LHCN-M2 (cell line): Measurements from ENCODE around the gene SYN1. TPM values are rescaled to one million over a fixed set of nuclear protein-coding genes. Genes with fewer than 3 reads are reported as not detected.
"Not testable (repeated sequence)": the region's sequence is repeated elsewhere in the genome, so short reads cannot be mapped to it uniquely, and the experiment has no call there.

Experiments
- DNase-seq: peaks from one replicate; pipeline ENCODE4 v3.0.0-alpha.2; 2012; ENCODE audit warnings: low read depth
- total RNA-seq: library from RNA; depleted of rRNA; stranded (reverse); fragments of >200 nt; gene quantifications from 2 replicates; pipeline ENCODE4 v1.2.3, GENCODE V29; 2014

Gene SYN1
- total RNA-seq, 1 experiment from 2014 or later = 0.17 TPM

GRCh38 chrX:47634871-47635575 lies 15.4 kb upstream of the SYN1 start:
- DNase-seq = no peak

- no peak for DNase-seq
Observed at GRCh38 chrX:47633689-47634590, 14.3 kb upstream of the SYN1 start.

GRCh38 chrX:47632666-47633065 lies 13.0 kb upstream of the SYN1 start:
- DNase-seq = no peak

GRCh38 chrX:47631676-47632075 lies 12.0 kb upstream of the SYN1 start:
- no peak for DNase-seq

GRCh38 chrX:47629419-47630200 lies 10.0 kb upstream of the SYN1 start, which contains the start of gene CFP:
Gene CFP (minus strand): TSS chrX:47629930. CDS start chrX:47629844, 86 bp downstream.
- no peak for DNase-seq

- no peak for DNase-seq
Observed at GRCh38 chrX:47628982-47629381, 9.3 kb upstream of the SYN1 start.

GRCh38 chrX:47625365-47625764 lies 5.7 kb upstream of the SYN1 start:
- DNase-seq = no peak

- peak; percentile 50 for DNase-seq
Observed at GRCh38 chrX:47623540-47624027, 3.9 kb upstream of the SYN1 start.

GRCh38 chrX:47621851-47622250 lies 2.2 kb upstream of the SYN1 start:
- no peak for DNase-seq

GRCh38 chrX:47620303-47620685 lies 637 bp upstream of the SYN1 start:
- no peak for DNase-seq

GRCh38 chrX:47618923-47619485 lies 653 bp downstream of the SYN1 start:
- DNase-seq = no peak

- no peak for DNase-seq
Observed at GRCh38 chrX:47614618-47615017, 5.0 kb downstream of the SYN1 start.

GRCh38 chrX:47613082-47613481 lies 6.6 kb downstream of the SYN1 start:
- no peak for DNase-seq

GRCh38 chrX:47612418-47612817 lies 7.2 kb downstream of the SYN1 start:
- no peak for DNase-seq

GRCh38 chrX:47611926-47612325 lies 7.7 kb downstream of the SYN1 start:
- DNase-seq = no peak

- DNase-seq = no peak
Observed at GRCh38 chrX:47611489-47611888, 8.2 kb downstream of the SYN1 start.

- DNase-seq = no peak
Observed at GRCh38 chrX:47610511-47610910, 9.1 kb downstream of the SYN1 start.

- no peak for DNase-seq
Observed at GRCh38 chrX:47608130-47608810, 11.4 kb downstream of the SYN1 start.

GRCh38 chrX:47607091-47607490 lies 12.6 kb downstream of the SYN1 start:
- DNase-seq = peak; percentile 14

GRCh38 chrX:47605024-47605423 lies 14.6 kb downstream of the SYN1 start:
- DNase-seq = no peak

GRCh38 chrX:47603125-47603524 lies 16.5 kb downstream of the SYN1 start:
- DNase-seq = not testable (repeated sequence)
